Activated CD4-positive, CD25-positive, alpha-beta regulatory T cell treated with anti-CD3 and anti-CD28 coated beads, Interleukin-2, amount 50 U/mL, for 24 hours (primary cell): ENCODE measurements around the gene AQR.
"Not testable (repeated sequence)": the region's sequence is repeated elsewhere in the genome, so short reads cannot be mapped to it uniquely, and the experiment has no call there.

Experiments
- ATAC-seq, 2 donors: fragments of 150-1000 bp; cut with Tn5 transposase; one replicate each; pipeline ENCODE4 v1.10.0; 2021; ENCODE audit warnings: mild to moderate bottlenecking in 1 of 2, moderate library complexity in 1 of 2

The AQR gene

DNA sequence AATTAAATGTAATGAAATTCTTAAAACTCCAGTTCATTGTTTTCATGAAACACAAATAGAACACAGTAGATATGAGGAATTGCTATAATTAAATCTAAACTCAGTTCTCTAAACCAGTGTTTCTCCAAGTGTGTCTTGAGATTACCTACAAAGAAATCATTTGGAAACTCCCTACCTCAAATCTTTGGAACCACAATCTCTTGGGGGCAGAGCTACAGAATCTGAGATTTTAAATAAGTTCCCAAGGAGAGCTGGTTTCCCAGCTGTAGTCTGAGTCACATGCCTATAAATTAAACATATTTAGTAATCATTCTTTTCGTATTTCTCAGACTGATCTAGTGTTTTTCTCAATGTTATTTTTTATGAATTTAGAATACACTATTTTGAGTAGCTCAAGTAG, 157.2 kb downstream of the AQR start:
- no peak for ATAC-seq

DNA sequence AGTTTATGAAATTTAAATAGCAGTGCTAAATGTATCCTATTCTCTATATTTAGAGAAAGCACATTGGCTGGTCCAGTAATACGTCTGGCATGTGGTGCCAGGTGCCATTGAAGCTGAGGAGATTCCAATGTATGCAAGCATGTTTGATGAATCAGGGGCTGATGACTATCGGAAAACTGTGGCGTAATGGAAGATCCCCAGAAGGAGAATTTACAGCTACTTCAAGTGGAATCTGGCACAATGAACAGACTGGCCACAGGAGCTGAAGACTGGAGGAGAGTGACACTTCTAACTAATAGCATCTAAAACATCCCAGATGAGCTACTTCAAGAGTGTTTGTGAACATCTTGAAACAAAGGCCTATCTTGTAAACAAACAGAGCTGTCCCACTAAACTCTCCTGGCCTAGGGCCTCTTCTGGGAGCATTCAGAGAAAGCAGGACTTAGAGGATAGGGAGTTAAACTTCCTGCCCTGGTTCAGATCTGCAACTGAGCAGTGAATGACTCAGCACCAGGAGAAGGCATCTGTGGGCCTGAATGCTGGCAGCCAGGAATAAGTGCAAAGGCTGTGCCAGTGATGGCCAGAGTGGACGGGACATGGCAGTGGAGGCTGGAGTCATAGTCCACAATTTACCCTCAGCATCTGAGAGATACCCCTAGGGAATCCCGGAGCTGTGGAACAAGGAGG, 159.0 kb downstream of the AQR start:
- no peak for ATAC-seq

DNA sequence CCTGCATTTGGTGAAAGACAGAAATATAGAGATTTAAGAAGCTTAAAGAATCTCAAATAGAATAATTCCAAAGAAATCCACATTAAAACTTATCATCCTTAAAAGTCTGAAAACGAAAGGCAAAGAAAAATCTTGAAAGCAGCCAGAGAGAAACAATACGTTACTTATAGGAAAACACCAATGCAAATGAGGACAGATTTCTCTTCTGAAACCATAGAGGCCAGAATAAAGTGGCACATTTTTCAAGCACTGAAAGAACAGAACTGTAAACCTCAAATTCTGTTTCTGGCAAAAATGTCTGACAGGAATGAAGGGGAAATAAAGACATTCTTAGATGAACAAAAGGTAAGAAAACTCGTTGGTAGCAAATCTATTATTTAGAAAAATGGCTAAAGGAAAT, 160.4 kb downstream of the AQR start:
- ATAC-seq: no peak

DNA sequence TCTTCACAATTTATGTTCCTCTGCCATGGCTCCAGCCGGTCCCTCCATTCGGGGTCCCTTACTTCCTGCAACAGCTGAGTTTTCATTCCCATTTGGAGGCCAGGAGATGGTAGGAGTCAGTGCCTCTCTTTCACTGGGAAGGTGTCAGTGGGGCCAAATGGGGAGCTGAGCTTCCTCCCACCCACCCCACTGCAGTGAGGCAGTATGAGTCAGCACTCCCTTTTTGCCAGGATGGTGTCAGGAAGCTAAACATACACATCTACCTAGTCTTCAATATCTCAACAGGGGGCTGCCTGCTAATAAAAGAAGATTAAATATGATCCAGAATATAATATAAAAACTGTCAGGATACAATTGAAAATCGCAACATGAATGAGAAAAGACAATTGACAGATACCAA, 161.5 kb downstream of the AQR start:
- ATAC-seq: no peak

DNA sequence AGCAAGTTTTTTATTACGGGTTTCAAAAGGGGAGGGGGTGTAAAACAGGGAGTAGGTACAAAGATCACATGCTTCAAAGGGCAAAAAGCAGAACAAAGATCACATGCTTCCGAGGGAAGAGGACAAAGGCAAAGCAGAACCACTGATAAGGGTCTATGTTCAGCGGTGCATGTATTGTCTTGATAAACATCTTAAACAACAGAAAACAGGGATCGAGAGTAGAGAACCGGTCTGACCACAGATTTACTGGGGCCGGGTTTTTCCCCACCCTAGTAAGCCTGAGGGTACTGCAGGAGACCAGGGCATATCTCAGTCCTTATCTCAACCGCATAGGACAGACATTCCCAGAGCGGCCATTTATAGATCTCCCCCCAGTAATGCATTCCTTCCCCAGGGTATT, 162.3 kb downstream of the AQR start:
- ATAC-seq: not testable (repeated sequence)

DNA sequence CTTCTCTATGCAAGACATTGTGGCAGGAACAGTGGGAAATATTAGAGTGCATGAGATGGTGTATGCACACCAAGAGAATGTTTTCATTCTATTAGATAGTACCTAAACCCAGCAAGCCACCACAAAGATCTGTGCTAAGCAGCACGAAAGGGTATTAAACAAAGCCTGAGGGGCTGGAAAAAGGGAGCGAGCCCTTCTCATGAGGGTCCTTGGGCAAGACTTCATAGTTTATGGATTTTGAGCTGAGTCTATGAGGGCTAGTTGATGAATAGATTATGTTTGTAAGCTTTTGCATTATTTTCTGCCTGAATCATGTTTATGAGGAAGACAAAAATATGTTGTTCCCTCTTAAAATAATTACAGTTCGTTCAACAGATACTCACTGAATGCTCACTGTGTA, 164.8 kb downstream of the AQR start:
- ATAC-seq: no peak

DNA sequence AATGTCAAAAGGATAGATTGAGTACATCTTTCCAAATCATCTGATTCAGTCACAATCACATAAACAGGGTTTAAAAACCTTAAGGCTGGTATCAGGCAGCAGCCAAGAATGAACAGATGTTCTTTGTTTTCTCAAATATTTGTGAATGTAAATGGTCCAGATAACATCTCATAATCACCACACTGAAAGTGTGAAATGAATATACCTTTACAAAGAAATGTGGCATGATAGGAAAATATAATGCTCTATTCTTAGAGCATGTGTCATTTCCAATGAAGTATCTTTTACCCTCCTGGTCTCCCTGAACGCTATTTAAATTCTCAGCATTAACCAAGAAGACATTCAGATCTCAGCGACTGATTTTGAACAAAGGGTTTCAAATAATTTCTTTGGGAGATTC, 165.4 kb downstream of the AQR start:
- no peak for ATAC-seq

DNA sequence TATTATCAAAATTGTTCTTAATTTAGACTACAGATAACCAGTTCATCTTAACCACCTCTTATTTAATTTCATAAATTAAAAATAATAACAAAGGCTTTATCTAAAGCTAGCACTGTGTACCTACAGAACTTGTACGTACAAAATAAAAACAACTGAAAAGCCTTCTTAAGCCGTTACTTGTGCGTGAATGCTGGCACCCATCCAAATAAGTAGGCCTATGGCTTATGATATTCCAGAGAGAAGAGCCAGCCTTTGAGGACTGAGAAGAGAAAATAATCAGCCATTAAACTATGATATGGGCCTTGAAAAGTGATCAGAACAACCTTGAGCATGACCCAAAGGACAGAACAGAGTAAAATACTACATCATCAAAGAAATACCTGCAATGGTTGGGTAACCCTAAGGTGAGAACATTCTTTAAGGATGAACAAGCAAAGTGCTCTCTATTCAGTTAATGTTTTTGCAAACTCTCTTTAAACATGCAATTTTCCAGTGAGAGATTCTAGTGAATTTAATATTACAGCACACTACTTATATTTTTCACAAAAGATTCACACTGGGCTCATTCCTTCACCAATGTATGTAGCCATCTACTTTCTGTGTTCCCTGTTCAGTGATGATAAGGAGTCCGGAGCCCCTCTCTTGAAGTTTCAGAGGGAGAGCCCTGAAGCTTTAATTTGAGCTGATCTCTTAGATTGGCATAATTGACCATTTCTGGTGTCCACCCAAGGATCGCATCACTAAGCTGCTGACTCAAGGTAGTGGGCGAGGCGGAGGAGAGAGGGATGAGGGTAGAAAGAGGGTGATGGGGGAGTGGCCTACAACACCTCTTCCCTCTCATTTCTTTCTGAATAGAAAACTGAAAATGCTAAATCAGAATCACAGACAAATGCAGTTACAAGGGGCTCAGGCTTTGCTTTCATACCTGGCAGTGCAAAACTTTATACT, 166.5 kb downstream of the AQR start:
- no peak for ATAC-seq

DNA sequence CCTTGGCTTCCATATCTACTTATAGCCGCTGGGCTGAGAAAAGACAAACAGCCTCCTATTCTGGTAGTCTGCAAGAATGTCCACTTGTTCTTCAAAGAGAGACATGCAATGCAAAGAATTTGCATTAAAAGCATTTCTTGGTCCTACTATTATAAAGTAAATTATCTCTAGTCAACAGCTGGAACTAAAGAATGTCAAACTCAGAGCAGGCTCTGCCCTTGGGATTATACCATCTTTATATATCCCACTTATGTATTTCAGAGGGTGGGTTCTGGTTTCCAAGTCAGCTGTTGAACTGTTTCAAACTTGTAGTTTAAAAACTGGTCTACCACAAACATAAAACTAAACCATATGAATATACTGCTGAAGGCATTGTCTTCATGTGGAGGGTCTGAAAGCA, 167.2 kb downstream of the AQR start:
- ATAC-seq: no peak
